SKM-1 (cell line): ENCODE measurements around the gene CNNM4.
"Not testable (repeated sequence)": the region's sequence is repeated elsewhere in the genome, so short reads cannot be mapped to it uniquely, and the experiment has no call there.

Experiments used
- DNase-seq: peaks from one replicate; lab custom pipeline; 2025; ENCODE audit not compliant: unreplicated experiment; lab: John Stamatoyannopoulos, UW

Gene CNNM4

DNA sequence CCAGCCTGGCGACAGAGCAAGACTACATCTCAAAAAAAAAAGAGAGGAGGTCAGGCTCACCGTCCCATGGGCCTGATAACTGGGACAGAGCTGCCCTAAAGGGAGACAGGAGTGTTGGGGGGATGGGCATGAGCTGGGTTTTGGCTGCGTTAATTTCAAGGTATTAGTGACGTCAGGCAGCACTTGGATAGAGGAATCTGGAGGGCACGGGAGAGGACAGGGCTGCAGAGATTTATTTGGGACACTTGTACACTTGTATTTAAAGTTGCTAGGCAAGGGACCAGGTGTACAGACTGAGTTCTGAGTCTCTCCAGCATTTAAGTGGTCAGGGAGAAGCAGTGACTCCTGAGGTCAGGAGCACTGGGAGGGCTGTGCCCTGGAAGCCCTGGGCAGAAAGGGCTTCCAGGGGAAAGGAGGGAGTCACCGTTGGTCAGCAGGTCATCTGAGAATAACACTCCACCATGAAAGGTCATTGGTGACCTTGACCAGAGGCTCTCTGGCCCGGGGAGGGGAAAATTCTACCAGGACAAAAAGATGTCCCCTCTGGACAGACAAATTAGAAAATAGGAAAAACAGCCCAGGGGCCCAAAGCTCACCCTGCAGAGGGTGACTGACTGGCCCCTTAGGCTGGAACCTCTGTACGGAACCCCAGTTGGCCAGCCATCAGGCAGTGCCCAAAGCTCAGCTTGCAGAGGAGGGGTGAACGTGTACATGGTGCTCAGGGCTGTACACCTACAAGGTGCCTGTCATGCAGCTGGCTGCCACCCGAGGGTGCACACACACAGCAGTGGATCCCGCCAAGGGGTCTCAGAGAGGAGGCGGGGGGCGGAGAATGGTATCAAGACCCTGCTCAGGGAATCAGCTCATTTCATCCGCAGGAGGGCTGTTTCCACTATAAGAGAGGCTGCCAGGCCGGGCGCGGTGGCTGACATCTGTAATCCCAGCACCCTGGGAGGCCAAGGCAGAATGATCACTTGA, 32.4 kb downstream of the CNNM4 start:
- no peak for DNase-seq

- no peak for DNase-seq
Measured at GRCh38 chr2:96795076-96795475, 34.4 kb downstream of the CNNM4 start.

- DNase-seq: not testable (repeated sequence)
Measured at GRCh38 chr2:96796497-96796896, 35.8 kb downstream of the CNNM4 start.

DNA sequence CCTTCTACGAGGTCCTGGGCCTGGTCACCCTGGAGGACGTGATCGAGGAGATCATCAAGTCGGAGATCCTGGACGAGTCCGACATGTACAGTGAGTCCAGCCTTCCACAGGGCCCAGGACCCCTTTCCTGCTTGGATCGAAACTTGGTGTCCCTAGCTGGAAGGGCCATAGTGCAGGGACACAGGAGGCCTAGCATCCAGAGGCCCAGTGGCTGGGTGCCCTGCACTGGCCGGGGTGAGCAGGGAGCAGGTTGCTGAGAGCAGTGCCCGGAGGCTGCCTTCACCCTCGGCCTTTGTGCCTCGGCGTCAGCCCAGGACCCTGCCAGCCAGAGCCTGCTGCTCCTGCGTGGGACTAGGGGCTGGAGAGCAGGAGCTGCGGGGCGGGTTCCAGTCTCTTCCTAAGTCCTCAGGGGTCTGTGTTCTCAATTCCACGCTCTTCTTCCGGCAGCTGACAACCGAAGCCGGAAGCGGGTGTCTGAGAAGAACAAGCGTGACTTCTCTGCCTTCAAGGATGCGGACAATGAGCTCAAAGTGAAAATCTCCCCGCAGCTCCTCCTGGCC, 36.4 kb downstream of the CNNM4 start:
- no peak for DNase-seq

DNA sequence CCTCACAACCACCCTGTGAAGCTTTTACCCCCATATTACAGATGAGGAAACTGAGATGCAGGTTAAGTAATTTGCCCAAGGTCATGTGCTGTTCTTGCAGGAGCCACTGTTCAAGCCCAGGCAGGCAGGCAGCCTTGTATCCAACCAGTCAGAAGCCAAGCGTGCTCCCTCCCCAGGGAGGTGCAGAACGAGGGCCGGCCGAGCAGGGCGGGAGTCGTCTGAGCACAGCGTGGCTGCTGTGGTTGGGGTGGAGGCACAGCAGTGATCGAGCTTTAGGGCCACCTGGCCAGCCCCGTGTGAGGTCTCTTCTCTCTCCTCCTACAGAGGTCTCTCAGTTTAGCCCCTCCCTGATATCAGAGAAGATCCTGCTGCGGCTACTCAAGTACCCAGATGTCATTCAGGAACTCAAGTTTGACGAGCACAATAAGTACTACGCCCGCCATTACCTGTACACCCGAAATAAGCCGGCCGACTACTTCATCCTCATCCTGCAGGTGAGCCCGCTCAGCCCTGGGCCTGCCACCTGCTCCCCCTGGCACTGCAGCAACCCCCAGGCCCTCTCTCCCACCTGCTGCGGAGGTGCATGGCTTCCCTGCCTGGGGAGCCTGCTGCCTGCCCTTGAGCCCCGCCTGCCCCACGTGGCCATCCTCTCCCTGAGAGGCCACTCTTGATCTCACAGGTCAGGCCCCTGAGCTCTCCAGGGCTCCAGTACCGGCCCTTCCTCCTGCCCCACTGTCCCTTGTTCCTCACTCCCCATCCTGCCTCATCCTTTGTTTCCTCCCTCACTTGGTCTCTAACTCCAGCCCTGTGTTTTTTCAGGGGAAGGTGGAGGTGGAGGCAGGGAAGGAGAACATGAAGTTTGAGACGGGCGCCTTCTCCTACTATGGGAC, 38.3 kb downstream of the CNNM4 start:
- DNase-seq: no peak

GRCh38 chr2:96799623-96799935, 38.9 kb downstream of the CNNM4 start:
- no peak for DNase-seq

DNA sequence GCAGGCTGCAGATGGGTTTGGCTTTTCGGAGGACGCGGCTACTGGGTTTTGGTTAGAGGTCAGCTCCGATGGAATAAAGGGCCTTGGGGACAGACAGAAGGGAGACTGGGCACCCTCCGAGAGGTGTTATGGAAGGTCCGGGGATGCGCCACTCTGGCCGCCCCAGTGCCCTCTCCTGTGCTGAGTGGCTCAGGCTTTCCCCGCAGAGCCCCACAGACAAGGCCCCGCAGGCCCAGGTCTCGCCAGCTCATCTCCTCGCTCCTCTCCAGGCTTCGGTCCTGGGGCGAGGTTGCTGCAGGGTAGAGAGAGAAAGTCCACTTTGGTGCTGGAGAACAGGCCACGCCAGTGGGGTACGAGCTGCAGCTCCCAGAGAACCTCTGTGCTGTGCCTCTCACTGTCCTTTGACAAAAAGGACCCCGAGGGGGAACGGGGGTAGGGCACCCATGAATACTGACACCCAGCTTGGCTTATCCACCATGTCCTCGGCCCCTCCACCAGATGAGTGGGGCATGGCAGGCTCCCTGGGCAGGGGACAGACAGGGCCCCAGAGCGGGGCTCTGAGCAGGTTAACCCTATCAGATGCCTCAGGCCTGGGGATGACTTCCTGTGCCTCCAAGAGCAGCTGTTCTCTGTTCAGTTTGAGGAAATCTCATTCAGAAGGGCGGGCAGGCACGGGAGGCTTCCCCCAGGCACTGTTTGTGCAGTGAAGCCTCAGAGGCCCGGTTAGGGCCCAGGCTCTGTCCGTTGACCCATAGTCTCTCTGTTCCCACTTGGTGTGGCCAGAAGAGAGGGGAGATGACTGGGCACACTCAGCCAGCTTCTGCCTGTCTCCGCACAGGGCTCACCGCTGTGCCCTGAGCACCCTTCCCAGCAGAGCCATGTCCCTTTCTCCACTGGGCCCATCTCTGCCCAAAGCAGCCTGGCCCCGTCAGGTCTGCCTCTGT, 39.6 kb downstream of the CNNM4 start:
- no peak for DNase-seq

GRCh38 chr2:96801005-96801785, 40.5 kb downstream of the CNNM4 start:
- DNase-seq: no peak

DNA sequence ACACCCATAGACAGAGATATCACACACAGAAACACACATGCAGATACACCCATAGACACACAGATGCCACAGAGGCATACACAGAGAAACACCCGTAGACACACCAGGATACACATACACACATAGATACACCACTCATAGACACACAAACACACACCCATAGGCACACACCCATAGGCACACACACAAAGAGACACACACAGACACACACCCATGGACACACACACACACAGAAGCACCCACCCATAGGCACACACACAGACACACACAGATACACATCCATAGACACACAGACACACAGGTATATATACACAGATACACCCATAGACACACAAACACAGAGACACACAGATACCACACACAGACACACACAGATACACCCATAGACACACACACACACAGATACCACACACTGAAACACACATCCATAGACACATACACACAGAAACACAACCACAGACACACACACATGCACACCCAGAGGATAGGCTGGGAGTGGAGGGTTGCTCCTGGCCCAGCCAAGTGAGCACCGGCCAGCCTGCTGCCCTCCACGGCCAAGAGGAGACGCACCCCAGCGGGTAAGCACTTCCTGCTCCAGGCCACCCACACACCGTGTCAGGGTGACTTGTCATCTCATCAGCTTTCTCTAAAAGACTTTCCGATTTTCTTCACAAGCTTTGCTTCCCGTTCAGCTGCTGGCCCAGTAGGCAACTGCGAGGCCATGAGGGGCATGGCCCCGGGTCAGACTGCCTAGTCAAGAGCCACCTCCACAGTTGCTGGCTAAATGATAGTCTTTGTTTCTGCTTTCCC, 41.3 kb downstream of the CNNM4 start:
- DNase-seq: no peak

- DNase-seq: no peak
Measured at GRCh38 chr2:96802721-96803120, 42.0 kb downstream of the CNNM4 start.

DNA sequence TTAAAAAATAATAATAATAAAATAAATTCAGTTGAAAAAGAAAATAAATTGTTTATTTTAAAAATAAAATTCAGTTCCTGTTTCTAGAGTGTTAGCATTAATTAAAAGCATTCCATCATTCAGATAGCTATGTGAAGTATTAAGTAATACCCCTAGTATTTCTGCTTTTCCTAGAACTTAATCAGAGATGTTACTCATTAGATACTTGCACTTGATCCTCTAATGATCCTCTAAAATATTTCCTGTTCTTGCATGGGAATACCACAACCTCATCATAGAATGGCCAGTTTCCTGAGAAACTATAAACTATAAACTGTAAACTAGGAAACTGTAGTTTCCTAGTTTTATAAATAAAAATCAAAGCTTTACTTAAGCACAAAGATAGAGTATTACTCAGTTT, 44.3 kb downstream of the CNNM4 start:
- DNase-seq: no peak

- DNase-seq: not testable (repeated sequence)
Measured at GRCh38 chr2:96805946-96806345, 45.2 kb downstream of the CNNM4 start.

DNA sequence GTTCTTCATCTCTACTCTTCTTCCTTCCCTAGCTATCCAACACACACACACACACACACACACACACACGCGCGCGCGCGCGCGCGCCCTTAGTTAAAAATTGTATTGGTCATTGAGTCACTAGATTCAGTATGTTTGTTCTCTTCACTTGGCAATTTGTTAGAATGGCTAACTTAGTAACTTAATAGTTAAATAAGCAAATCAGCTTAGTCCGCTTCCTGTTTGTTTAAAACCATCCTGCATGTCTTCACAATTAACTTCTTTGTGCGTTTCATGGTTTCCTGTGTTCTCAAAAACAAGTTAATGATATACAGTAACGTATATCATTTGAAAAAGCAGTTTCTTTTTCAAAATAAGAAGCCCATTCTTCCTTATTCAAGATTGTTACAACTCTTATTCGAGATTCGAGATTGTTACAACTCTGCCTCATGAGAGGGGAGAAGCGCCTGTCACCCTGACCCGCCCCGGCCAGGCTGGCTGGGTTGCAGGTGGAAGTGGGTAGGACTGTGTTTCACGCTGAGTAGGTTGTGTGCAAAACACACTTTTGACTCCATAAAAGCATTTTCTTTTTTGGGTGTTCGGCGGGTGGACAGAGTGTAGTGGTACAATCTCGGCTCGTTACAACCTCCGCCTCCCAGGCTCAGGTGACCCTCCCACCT, 45.9 kb downstream of the CNNM4 start:
- DNase-seq: no peak

GRCh38 chr2:96807127-96807471, 46.4 kb downstream of the CNNM4 start:
- no peak for DNase-seq

DNA sequence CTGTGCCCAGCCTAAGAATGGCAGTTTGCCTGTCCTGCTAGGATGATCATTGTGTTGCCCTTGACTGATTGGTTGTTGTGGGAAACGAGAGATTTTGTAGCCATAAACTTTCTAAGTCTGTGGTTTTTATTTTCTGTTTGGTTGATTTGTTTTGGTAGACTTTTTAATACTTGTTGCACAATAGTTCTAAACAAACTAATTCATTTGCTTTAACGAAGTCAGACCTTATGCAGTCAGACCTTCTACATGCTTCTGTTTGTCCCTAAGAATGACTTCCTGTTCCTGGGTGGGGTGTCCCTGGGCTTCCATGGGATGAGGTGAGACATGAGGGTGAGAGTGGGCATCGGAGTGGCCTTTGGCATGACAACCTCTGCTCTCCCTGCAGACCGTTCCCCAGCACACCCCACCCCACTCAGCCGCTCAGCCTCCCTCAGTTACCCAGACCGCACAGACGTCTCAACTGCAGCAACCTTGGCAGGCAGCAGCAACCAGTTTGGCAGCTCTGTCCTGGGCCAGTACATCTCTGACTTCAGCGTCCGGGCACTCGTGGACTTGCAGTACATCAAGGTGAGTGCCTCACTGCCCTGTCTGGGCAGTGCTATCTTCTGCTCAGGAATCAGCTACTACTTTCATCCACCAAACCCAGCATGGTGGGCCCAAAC, 47.6 kb downstream of the CNNM4 start:
- DNase-seq: no peak

DNA sequence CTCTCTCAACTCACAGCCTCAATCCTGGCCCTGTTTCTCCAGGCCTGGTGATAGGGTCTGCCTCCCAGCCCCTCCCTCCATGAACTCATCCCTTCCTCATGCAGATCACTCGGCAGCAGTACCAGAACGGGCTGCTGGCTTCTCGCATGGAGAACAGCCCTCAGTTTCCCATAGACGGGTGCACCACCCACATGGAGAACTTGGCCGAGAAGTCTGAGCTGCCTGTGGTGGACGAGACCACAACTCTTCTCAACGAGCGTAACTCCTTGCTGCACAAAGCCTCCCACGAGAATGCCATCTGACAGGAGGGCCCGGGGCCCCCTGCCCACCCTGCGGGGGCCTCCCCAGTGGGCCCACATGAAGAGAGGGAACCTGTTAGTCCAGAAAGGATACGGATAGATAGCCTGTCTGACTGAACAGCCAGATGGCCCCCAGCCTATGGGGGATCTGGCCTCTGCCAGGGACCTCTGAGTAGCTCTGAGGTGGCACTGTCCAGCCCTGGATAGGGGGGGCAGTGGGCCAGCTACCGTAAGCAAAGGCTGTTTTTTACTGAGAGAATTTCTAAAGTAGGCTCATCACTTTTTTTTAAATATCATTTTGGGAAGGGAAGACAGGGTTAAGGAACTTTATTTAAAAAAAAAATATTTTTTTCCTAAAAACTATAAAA, 48.6 kb downstream of the CNNM4 start:
- DNase-seq: no peak

GRCh38 chr2:96809951-96810782, 49.5 kb downstream of the CNNM4 start:
- DNase-seq: no peak
